Endothelial cell of umbilical vein (primary cell): ENCODE data around the gene BICRA.

Experiments
- CTCF ChIP-seq, 2 donors: IDR thresholded peaks; 1 replicate in 1 of 2; 2 replicates in 1 of 2; pipeline ENCODE4 v1.5.1; 2011; ENCODE audit warnings: low read length in 2 of 2, mild to moderate bottlenecking in 2 of 2, moderate library complexity in 2 of 2, control low read depth in 1 of 2, inconsistent platforms in 1 of 2, low read depth in 1 of 2; ENCODE audit not compliant: insufficient read depth in 1 of 2; ENCODE audit errors: extremely low read depth in 1 of 2
- EZH2 ChIP-seq: IDR thresholded peaks from 2 replicates; pipeline ENCODE4 v1.6.1; 2012; ENCODE audit warnings: borderline replicate concordance, low read depth, mild to moderate bottlenecking, moderate library complexity, low read length, inconsistent platforms; ENCODE audit not compliant: severe bottlenecking

- TF ChIP-seq CTCF (IDR thresholded peaks at IDR 0.05; ENCODE audit: extremely low read depth in 1 of 2, insufficient read depth in 1 of 2, low read depth in 1 of 2, low read length in 2 of 2), result no peak
- TF ChIP-seq EZH2, result no peak
Measured at GRCh38 chr19:47560999-47561398, 47.9 kb upstream of the BICRA start.
